DND-41 (cell line): ENCODE results near the gene ANKRD13D.

ENCODE experiments used
- ATAC-seq: fragments of 200-7000 bp; cut with Tn5 transposase; 3 replicates; pipeline ENCODE4 v1.9.1; 2021; ENCODE audit warnings: low read depth; ENCODE audit not compliant: insufficient read depth
- DNase-seq: peaks from one replicate; pipeline ENCODE4 v3.0.0-alpha.2; 2020
- H2AFZ ChIP-seq: 2 replicates; pipeline ENCODE4 v1.6.0; 2012; ENCODE audit warnings: low read depth, low read length
- H3K27ac ChIP-seq: 2 replicates; pipeline ENCODE4 v1.5.1; 2012; ENCODE audit warnings: low read length, inconsistent platforms
- H3K27me3 ChIP-seq: fragments of 200-600 bp; sonication (generic); 2 replicates; pipeline ENCODE4 v1.6.0; 2012; ENCODE audit warnings: low read length, mild to moderate bottlenecking, inconsistent platforms; ENCODE audit not compliant: insufficient read depth, poor library complexity
- H3K36me3 ChIP-seq: 2 replicates; pipeline ENCODE4 v1.5.1; 2012; ENCODE audit warnings: low read length, inconsistent platforms; ENCODE audit not compliant: insufficient read depth
- H3K4me1 ChIP-seq: 2 replicates; pipeline ENCODE4 v1.5.1; 2012; ENCODE audit warnings: mild to moderate bottlenecking, low read length; ENCODE audit not compliant: insufficient read depth
- H3K4me2 ChIP-seq: 2 replicates; pipeline ENCODE4 v1.6.0; 2012; ENCODE audit warnings: mild to moderate bottlenecking, moderate library complexity, low read length, inconsistent platforms; ENCODE audit not compliant: insufficient read depth
- H3K4me3 ChIP-seq, 2 experiments: fragments of 200-600 bp in 1 of 2; shearing (Covaris generic) in 1 of 2; 2 replicates each; pipeline ENCODE4 v1.5.1; 2012 to 2016; ENCODE audit warnings: inconsistent platforms in 2 of 2, low read length in 2 of 2, mild to moderate bottlenecking in 2 of 2, low read depth in 1 of 2, moderate library complexity in 1 of 2
- H3K79me2 ChIP-seq: 2 replicates; pipeline ENCODE4 v1.6.0; 2012; ENCODE audit warnings: low read length, inconsistent platforms; ENCODE audit not compliant: insufficient read depth
- H3K9ac ChIP-seq: 2 replicates; pipeline ENCODE4 v1.6.0; 2012; ENCODE audit warnings: low read depth, mild to moderate bottlenecking, inconsistent platforms, low read length, moderate library complexity
- H3K9me3 ChIP-seq: 2 replicates; pipeline ENCODE4 v1.5.1; 2012; ENCODE audit warnings: low read length, moderate library complexity, mild to moderate bottlenecking, inconsistent platforms; ENCODE audit not compliant: insufficient read depth, severe bottlenecking
- H4K20me1 ChIP-seq: 2 replicates; pipeline ENCODE4 v1.6.0; 2012; ENCODE audit warnings: low read length; ENCODE audit not compliant: insufficient read depth
- EZH2 ChIP-seq: IDR thresholded peaks from 3 replicates; pipeline ENCODE4 v1.6.1; 2012; ENCODE audit warnings: borderline replicate concordance, low read depth, mild to moderate bottlenecking, moderate library complexity, low read length, inconsistent platforms; ENCODE audit not compliant: severe bottlenecking
- TF ChIP-seq, protein P1 (sequence below): IDR thresholded peaks from 2 replicates; pipeline ENCODE4 v1.5.1; 2012; ENCODE audit warnings: borderline replicate concordance, low read length, moderate library complexity, mild to moderate bottlenecking; ENCODE audit not compliant: poor library complexity, severe bottlenecking; ENCODE audit errors: extremely low read depth

The ANKRD13D gene

GRCh38 chr11:67309166-67309565 is 20.1 kb downstream of the ANKRD13D start:
- ATAC-seq (no peak), DNase-seq (no peak)
- no peaks in the 10 kb centered on the region for H3K4me1 ChIP-seq
- H3K27me3 ChIP-seq, result no peaks in the 10 kb centered on the region
- no peak overlapping the region for H3K4me3 ChIP-seq
- H3K27ac ChIP-seq, result no peak overlapping the region
- no peak overlapping the region for H2AFZ ChIP-seq
- no peaks in the 10 kb centered on the region for H3K36me3 ChIP-seq
- H3K9ac ChIP-seq, result no peak overlapping the region
- no peak for TF ChIP-seq EZH2
- TF ChIP-seq, protein P1, sequence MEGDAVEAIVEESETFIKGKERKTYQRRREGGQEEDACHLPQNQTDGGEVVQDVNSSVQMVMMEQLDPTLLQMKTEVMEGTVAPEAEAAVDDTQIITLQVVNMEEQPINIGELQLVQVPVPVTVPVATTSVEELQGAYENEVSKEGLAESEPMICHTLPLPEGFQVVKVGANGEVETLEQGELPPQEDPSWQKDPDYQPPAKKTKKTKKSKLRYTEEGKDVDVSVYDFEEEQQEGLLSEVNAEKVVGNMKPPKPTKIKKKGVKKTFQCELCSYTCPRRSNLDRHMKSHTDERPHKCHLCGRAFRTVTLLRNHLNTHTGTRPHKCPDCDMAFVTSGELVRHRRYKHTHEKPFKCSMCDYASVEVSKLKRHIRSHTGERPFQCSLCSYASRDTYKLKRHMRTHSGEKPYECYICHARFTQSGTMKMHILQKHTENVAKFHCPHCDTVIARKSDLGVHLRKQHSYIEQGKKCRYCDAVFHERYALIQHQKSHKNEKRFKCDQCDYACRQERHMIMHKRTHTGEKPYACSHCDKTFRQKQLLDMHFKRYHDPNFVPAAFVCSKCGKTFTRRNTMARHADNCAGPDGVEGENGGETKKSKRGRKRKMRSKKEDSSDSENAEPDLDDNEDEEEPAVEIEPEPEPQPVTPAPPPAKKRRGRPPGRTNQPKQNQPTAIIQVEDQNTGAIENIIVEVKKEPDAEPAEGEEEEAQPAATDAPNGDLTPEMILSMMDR, result no peak
- no peaks in the 10 kb centered on the region for H3K79me2 ChIP-seq
- H4K20me1 ChIP-seq, result no peaks in the 10 kb centered on the region
- no peaks in the 10 kb centered on the region for H3K9me3 ChIP-seq
- no peak overlapping the region for H3K4me2 ChIP-seq

- H3K27me3 ChIP-seq, result no peaks in the 10 kb centered on the region
- H3K27ac ChIP-seq, result no peak overlapping the region
- no peak overlapping the region for H2AFZ ChIP-seq
- DNase-seq (no peak), ATAC-seq (no peak)
- no peaks in the 10 kb centered on the region for H3K36me3 ChIP-seq
- no peak overlapping the region for H3K4me2 ChIP-seq
- H3K4me1 ChIP-seq, result no peaks in the 10 kb centered on the region
- H3K9ac ChIP-seq, result no peak overlapping the region
- TF ChIP-seq, protein P1, result no peak
- TF ChIP-seq EZH2, result no peak
- H3K79me2 ChIP-seq, result no peaks in the 10 kb centered on the region
- no peaks in the 10 kb centered on the region for H3K9me3 ChIP-seq
- no peak overlapping the region for H3K4me3 ChIP-seq
- no peaks in the 10 kb centered on the region for H4K20me1 ChIP-seq
Observed at GRCh38 chr11:67309661-67310061, 20.6 kb downstream of the ANKRD13D start.

DNA sequence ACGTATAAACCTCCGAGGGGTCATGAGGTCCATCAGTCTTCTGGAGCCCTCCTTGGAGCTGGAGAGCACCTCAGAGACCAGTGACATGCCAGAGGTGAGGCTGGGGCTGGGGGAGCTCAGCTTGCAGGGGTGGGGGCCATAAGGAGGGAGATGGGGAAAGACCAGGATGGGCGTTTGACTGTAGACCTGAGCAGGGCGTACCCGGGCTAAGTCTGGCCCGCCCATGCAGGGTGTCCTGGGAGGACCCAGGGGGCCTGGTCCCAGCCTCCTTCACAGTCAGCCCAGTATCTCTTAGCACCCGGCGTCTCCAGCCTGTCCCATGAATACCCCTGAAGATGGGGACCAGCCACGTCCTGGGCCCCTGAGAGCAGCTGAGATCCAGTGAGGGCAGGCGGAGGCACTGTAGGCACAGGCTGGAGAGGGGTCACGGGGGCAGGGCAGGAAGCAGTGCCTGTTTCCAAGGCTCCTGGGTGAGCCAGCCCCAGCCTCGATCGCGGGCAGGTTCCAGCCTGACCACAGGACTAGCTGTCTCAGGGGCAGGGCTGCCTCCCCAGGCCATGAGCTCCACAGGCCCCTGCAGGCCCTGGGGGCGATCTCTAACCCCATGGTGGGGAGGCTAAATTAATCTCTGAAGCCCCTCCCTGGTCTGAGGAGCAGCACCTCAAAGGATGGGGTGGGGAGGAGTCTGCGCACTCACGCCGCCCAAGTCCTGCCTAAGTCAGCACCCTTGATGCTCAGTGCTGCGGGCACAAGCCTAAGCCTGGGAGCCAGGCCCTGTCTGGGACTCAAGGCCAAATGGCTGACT is 21.3 kb downstream of the ANKRD13D start:
- no peaks in the 10 kb centered on the region for H3K27me3 ChIP-seq
- H3K9me3 ChIP-seq, result no peaks in the 10 kb centered on the region
- no peaks in the 10 kb centered on the region for H3K4me1 ChIP-seq
- H3K27ac ChIP-seq, result no peak overlapping the region
- H3K4me2 ChIP-seq, result no peak overlapping the region
- TF ChIP-seq, protein P1, result no peak
- TF ChIP-seq EZH2, result no peak
- no peaks in the 10 kb centered on the region for H3K79me2 ChIP-seq
- no peak overlapping the region for H2AFZ ChIP-seq
- H3K36me3 ChIP-seq, result no peaks in the 10 kb centered on the region
- no peak overlapping the region for H3K4me3 ChIP-seq
- DNase-seq (no peak), ATAC-seq (no peak)
- H4K20me1 ChIP-seq, result no peaks in the 10 kb centered on the region
- no peak overlapping the region for H3K9ac ChIP-seq
